HepG2 (cell line): ENCODE results near the gene FAM171A2. TPM values are rescaled to one million over a fixed set of nuclear protein-coding genes. Genes with fewer than 3 reads are reported as not detected.

Source experiments
- ELF3 ChIP-seq: IDR thresholded peaks from 2 replicates; pipeline ENCODE4 v1.6.1; 2016; ENCODE audit warnings: missing genetic modification reagents, missing compliant biosample characterization
- FOXA1 ChIP-seq, 2 experiments: fragments of 450-650 bp in 1 of 2; sonication (generic) in 1 of 2; formaldehyde crosslinking in 1 of 2; IDR thresholded peaks; 2 replicates each; pipeline versions ENCODE4 v1.4.0 to v1.6.1; 2016 to 2020; ENCODE audit warnings: missing genetic modification reagents in 1 of 2
- GTF3A ChIP-seq: sonication (generic); formaldehyde crosslinking; conservative IDR thresholded peaks from 2 replicates; pipeline ENCODE4 v1.4.0; 2020; ENCODE audit warnings: mild to moderate bottlenecking, missing genetic modification reagents
- HNF4G ChIP-seq, 2 experiments: sonication (generic) in 1 of 2; formaldehyde crosslinking in 1 of 2; IDR thresholded peaks; 2 replicates each; pipeline versions ENCODE4 v1.4.0 to v1.6.1; 2011 to 2020; ENCODE audit warnings: borderline replicate concordance in 2 of 2, low read depth in 2 of 2, mild to moderate bottlenecking in 2 of 2, low read length in 1 of 2, missing genetic modification reagents in 1 of 2, moderate library complexity in 1 of 2
- MXD4 ChIP-seq: IDR thresholded peaks from 2 replicates; pipeline ENCODE4 v1.6.1; 2016; ENCODE audit warnings: mild to moderate bottlenecking, missing biosample characterization, missing genetic modification reagents
- NFRKB ChIP-seq: fragments of 450-650 bp; IDR thresholded peaks from 2 replicates; pipeline ENCODE4 v1.6.1; 2017
- NFYB ChIP-seq: sonication (generic); formaldehyde crosslinking; IDR thresholded peaks from 2 replicates; pipeline ENCODE4 v1.4.0; 2020; ENCODE audit warnings: missing genetic modification reagents
- POLR2AphosphoS2 ChIP-seq: IDR thresholded peaks from 2 replicates; pipeline ENCODE4 v1.6.1; 2011; ENCODE audit warnings: low read depth, low read length, improper control_type of control experiment
- PRDM4 ChIP-seq: sonication (generic); formaldehyde crosslinking; IDR thresholded peaks from 2 replicates; pipeline ENCODE4 v1.9.0; 2021; ENCODE audit warnings: missing genetic modification reagents, borderline replicate concordance
- ZBTB33 ChIP-seq: sonication (generic); formaldehyde crosslinking; IDR thresholded peaks from 2 replicates; pipeline ENCODE4 v1.4.0; 2020; ENCODE audit warnings: missing genetic modification reagents
- ZNF205 ChIP-seq: IDR thresholded peaks from 2 replicates; pipeline ENCODE4 v1.6.1; 2018; ENCODE audit warnings: missing biosample characterization, missing genetic modification reagents
- ZNF460 ChIP-seq: sonication (generic); formaldehyde crosslinking; IDR thresholded peaks from 2 replicates; pipeline ENCODE4 v1.5.1; 2020; ENCODE audit warnings: missing genetic modification reagents, mild to moderate bottlenecking, borderline replicate concordance
- polyA plus RNA-seq, 8 experiments: library from polyadenylated mRNA; depleted of rRNA in 3 of 8; stranded (reverse) in 7 of 8; unstranded in 1 of 8; fragments of >200 nt; fragmentation: Illumina TruSeq in 4 of 8; extraction: Trizol in 4 of 8; gene quantifications; 2 replicates each; pipeline versions ENCODE4 v1.2.1 to v1.2.3, GENCODE V29; 2011 to 2016; ENCODE audit warnings: low read depth in 4 of 8, missing spikeins in 1 of 8, mixed read lengths in 1 of 8; ENCODE audit not compliant: insufficient read depth in 1 of 8
- total RNA-seq, 5 experiments: library from RNA; depleted of rRNA; stranded (reverse); fragments of >200 nt; fragmentation: Illumina TruSeq; extraction: Trizol; gene quantifications; 2 replicates each; pipeline ENCODE4 v1.2.3, GENCODE V29; 2016; ENCODE audit warnings: low read depth in 1 of 5
- TF ChIP-seq, protein P1 (sequence below): sonication (generic); formaldehyde crosslinking; IDR thresholded peaks from 2 replicates; pipeline ENCODE4 v1.8.1; 2023; ENCODE audit warnings: mild to moderate bottlenecking, inconsistent platforms, moderate library complexity, missing genetic modification reagents, borderline replicate concordance
- TF ChIP-seq, protein P2 (sequence below): IDR thresholded peaks from 2 replicates; pipeline ENCODE4 v1.6.1; 2016
- TF ChIP-seq, protein P3 (sequence below): sonication (generic); formaldehyde crosslinking; IDR thresholded peaks from 2 replicates; pipeline ENCODE4 v1.4.0; 2020; ENCODE audit warnings: missing genetic modification reagents
- TF ChIP-seq, protein P4 (sequence below): sonication (generic); formaldehyde crosslinking; IDR thresholded peaks from 2 replicates; pipeline ENCODE4 v1.4.0; 2020; ENCODE audit warnings: mild to moderate bottlenecking, missing genetic modification reagents

The FAM171A2 gene
- total and polyA plus RNA-seq, 2 of the 13 experiments (the other 11 are each of a cell fraction or from before 2014, with no cell fraction given): 1.8 to 3.6 TPM

DNA sequence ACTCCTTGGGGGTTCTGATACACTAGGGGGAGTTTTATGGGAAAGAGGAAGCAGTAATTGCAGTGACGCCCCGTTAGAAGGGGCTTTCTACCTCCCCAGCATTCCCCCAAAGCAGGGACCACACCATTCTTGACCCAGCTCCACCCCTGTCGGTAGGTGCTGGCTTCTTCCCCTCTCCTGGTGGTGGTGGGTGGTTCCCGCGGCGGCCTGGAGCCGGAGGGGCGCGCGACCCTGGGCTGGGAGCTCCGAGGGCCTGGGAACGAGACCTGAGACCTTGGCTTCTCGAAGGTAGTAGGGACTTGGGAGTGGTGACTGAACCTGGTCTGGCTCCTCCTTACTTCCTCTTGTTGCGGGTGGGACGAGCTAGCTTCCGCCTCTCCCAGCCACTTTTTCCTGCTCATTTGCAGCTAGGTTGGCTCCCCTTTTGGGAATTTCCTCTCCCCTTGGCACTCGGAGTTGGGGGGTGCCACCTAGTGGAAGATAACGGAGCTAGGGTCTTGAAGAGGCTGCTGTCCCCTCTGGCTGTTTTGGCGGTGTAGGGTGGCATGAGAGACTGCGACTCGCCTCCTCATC is 18.1 kb downstream of the FAM171A2 start (continued):
- TF ChIP-seq, protein P1, sequence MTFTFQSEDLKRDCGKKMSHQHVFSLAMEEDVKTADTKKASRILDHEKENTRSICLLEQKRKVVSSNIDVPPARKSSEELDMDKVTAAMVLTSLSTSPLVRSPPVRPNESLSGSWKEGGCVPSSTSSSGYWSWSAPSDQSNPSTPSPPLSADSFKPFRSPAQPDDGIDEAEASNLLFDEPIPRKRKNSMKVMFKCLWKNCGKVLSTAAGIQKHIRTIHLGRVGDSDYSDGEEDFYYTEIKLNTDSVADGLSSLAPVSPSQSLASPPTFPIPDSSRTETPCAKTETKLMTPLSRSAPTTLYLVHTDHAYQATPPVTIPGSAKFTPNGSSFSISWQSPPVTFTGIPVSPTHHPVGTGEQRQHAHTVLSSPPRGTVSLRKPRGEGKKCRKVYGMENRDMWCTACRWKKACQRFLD: no peak
- TF ChIP-seq, protein P2, sequence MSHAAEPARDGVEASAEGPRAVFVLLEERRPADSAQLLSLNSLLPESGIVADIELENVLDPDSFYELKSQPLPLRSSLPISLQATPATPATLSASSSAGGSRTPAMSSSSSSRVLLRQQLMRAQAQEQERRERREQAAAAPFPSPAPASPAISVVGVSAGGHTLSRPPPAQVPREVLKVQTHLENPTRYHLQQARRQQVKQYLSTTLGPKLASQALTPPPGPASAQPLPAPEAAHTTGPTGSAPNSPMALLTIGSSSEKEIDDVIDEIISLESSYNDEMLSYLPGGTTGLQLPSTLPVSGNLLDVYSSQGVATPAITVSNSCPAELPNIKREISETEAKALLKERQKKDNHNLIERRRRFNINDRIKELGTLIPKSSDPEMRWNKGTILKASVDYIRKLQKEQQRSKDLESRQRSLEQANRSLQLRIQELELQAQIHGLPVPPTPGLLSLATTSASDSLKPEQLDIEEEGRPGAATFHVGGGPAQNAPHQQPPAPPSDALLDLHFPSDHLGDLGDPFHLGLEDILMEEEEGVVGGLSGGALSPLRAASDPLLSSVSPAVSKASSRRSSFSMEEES: no peak
- no peak for TF ChIP-seq PRDM4 (CRISPR knock-in tag)
- TF ChIP-seq NFRKB: no peak
- TF ChIP-seq HNF4G (IDR thresholded peaks at IDR 0.05; ENCODE audit: borderline replicate concordance, low read depth, low read length): no peak
- TF ChIP-seq HNF4G (CRISPR knock-in tag; IDR thresholded peaks at IDR 0.05; ENCODE audit: borderline replicate concordance, low read depth): no peak
- TF ChIP-seq NFYB (CRISPR knock-in tag): no peak
- TF ChIP-seq ZBTB33 (CRISPR knock-in tag): peak; percentile 60; the same call in 1 of the 2 replicates
- TF ChIP-seq, protein P3, sequence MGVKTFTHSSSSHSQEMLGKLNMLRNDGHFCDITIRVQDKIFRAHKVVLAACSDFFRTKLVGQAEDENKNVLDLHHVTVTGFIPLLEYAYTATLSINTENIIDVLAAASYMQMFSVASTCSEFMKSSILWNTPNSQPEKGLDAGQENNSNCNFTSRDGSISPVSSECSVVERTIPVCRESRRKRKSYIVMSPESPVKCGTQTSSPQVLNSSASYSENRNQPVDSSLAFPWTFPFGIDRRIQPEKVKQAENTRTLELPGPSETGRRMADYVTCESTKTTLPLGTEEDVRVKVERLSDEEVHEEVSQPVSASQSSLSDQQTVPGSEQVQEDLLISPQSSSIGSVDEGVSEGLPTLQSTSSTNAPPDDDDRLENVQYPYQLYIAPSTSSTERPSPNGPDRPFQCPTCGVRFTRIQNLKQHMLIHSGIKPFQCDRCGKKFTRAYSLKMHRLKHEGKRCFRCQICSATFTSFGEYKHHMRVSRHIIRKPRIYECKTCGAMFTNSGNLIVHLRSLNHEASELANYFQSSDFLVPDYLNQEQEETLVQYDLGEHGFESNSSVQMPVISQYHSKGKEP: no peak
- no peak; the same call in 1 of the 2 replicates for TF ChIP-seq MXD4 (CRISPR knock-in tag)
- TF ChIP-seq FOXA1 (IDR thresholded peaks at IDR 0.05): no peak
- TF ChIP-seq FOXA1 (CRISPR knock-in tag; IDR thresholded peaks at IDR 0.05): no peak
- TF ChIP-seq ZNF460 (CRISPR knock-in tag): no peak
- TF ChIP-seq, protein P4, sequence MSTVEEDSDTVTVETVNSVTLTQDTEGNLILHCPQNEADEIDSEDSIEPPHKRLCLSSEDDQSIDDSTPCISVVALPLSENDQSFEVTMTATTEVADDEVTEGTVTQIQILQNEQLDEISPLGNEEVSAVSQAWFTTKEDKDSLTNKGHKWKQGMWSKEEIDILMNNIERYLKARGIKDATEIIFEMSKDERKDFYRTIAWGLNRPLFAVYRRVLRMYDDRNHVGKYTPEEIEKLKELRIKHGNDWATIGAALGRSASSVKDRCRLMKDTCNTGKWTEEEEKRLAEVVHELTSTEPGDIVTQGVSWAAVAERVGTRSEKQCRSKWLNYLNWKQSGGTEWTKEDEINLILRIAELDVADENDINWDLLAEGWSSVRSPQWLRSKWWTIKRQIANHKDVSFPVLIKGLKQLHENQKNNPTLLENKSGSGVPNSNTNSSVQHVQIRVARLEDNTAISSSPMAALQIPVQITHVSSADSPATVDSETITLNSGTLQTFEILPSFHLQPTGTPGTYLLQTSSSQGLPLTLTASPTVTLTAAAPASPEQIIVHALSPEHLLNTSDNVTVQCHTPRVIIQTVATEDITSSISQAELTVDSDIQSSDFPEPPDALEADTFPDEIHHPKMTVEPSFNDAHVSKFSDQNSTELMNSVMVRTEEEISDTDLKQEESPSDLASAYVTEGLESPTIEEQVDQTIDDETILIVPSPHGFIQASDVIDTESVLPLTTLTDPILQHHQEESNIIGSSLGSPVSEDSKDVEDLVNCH (CRISPR knock-in tag): no peak
- no peak for TF ChIP-seq ZNF205 (CRISPR knock-in tag)
- no peak for TF ChIP-seq GTF3A (CRISPR knock-in tag)
- TF ChIP-seq POLR2AphosphoS2: no peak
- TF ChIP-seq ELF3: peak; percentile 63
